WI38 (cell line): ENCODE data around the gene TOX2.

ENCODE experiments used
- H3K4me3 ChIP-seq: 2 replicates; pipeline ENCODE4 v1.5.1; 2011; ENCODE audit warnings: low read depth, mild to moderate bottlenecking, control low read depth, low read length
- CTCF ChIP-seq: IDR thresholded peaks from 2 replicates; pipeline ENCODE4 v1.5.1; 2012; ENCODE audit warnings: low read depth, mild to moderate bottlenecking, control low read depth, low read length

TOX2 gene

GRCh38 chr20:43909211-43909610 lies 5.4 kb upstream of the TOX2 start:
- H3K4me3 ChIP-seq, result no peak overlapping the region
- TF ChIP-seq CTCF, result no peak

DNA sequence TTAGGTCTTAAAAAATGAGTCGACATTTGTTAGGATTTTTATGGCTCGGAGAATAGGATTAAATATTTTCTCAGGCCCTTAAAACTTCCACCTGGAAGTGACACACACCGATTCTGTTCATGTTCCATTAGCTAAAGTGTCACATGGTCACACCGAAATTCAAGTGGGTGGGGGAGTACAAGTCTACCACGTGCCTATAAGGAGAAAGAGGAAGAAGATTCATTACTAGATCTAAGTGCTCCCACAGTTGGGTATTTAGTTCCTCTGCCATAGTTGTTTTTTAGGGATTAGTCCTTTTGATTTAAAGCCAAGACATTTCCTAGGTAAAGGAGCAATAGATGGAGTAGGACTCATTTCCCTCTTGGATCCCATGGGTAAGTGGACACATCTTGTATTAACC lies 4.9 kb upstream of the TOX2 start:
- H3K4me3 ChIP-seq, result no peak overlapping the region
- no peak for TF ChIP-seq CTCF

DNA sequence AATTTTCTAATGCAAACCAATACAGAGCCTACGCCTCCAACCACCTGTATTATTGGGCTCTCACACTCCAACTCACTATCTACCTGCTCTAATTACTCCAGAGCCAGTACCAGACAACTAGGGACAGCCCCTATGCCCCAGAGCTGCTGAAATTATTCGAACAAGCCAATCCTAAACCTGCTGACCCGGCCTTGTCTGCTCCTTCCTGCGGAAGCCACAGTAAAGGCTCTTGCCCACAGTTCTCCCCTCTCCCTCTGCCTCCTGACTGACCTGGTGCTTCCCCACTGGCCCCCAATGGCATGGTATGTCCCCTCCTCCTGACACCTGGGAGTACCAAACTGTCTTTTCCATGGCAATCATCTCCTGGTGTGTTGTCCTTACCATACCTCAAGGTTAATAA lies 4.1 kb upstream of the TOX2 start:
- no peak overlapping the region for H3K4me3 ChIP-seq
- TF ChIP-seq CTCF, result no peak

GRCh38 chr20:43911066-43911465 lies 3.6 kb upstream of the TOX2 start:
- H3K4me3 ChIP-seq, result no peak overlapping the region
- TF ChIP-seq CTCF, result 0 out of 2 replicates have a peak, but pooled peaks have one; percentile 24

- TF ChIP-seq CTCF, result no peak
- no peak overlapping the region for H3K4me3 ChIP-seq
Observed at GRCh38 chr20:43913291-43914025, 1.2 kb upstream of the TOX2 start.

DNA sequence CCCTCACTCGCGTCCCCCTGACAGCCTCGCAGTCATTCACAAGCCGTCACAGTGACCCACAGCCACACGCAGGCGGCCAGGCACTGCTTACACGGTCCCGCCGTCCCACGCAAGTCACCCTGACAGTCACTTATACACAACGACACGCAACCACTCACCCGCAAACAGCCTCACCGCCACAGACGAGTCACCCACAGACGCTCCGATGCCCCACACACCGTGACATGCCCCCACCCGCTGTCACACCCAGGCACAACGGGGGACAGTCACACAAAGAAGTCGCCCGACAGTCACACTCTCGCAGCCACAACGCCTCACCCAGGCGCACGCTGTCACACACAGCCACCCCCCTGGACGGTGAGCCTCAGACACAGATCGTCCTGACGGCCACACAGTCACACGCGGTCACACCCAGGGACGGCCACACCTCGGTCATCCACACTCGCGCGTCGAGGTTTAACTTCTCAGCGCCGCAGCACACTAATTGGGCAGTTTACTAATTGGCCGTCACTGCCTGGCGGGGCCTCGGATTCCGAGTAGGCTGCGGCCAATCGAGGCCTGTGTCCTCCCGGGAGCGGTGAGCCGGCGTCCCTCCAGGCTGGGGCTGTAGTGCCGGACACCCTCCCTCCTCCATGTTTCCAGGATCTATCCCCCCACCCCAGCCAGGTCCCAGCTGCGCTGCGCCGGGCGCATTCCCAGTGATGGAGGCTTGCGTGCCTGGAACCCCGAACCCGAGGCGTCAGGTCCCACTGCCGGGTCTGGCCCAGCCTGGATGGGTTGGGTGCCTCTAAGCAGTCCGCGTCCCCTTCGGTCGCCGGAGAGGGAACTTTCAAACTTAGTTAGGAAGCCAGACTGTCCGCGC lies 790 bp downstream of the TOX2 start:
- TF ChIP-seq CTCF, result no peak
- H3K4me3 ChIP-seq, result peak overlapping the region; percentile 77

- no peak for TF ChIP-seq CTCF
- peak overlapping the region; percentile 77 for H3K4me3 ChIP-seq
Observed at GRCh38 chr20:43916073-43916880, 1.6 kb downstream of the TOX2 start.
